Breast epithelium (tissue), 3 donors: ENCODE measurements around the gene TBC1D14.

Experiments
- CTCF ChIP-seq, 3 donors: fragments of 450-650 bp; IDR thresholded peaks; one replicate each; pipeline ENCODE4 v1.5.1; 2016 to 2017; ENCODE audit warnings: antibody characterized with exemption in 3 of 3, mild to moderate bottlenecking in 3 of 3, moderate library complexity in 3 of 3
- POLR2A ChIP-seq: fragments of 450-650 bp; IDR thresholded peaks from one replicate; pipeline ENCODE4 v1.6.1; 2016; ENCODE audit warnings: antibody characterized with exemption, mild to moderate bottlenecking, moderate library complexity

GRCh38 chr4:7055111-7055989 is 145.7 kb downstream of the TBC1D14 start:
- TF ChIP-seq CTCF (IDR thresholded peaks at IDR 0.05) (no peak), POLR2A (no peak)
